A673 (cell line): ENCODE results near the gene UCN3.

Experiments used
- EZH2 ChIP-seq: fragments of 200-600 bp; sonication (generic); IDR thresholded peaks from 2 replicates; pipeline ENCODE4 v1.6.1; 2017; ENCODE audit warnings: borderline replicate concordance, low read depth, mild to moderate bottlenecking, mixed read lengths, antibody characterized with exemption, low read length; ENCODE audit not compliant: poor library complexity, severe bottlenecking
- TF ChIP-seq, protein P1 (sequence below): fragments of 300-800, 200-600 bp; sonication (generic); conservative IDR thresholded peaks from 2 replicates; pipeline ENCODE4 v1.5.1; 2017; ENCODE audit warnings: low read depth, mild to moderate bottlenecking, antibody characterized with exemption, low read length, moderate library complexity, mixed read lengths

GRCh38 chr10:5355594-5356301 is 9.0 kb upstream of the UCN3 start:
- TF ChIP-seq, protein P1, sequence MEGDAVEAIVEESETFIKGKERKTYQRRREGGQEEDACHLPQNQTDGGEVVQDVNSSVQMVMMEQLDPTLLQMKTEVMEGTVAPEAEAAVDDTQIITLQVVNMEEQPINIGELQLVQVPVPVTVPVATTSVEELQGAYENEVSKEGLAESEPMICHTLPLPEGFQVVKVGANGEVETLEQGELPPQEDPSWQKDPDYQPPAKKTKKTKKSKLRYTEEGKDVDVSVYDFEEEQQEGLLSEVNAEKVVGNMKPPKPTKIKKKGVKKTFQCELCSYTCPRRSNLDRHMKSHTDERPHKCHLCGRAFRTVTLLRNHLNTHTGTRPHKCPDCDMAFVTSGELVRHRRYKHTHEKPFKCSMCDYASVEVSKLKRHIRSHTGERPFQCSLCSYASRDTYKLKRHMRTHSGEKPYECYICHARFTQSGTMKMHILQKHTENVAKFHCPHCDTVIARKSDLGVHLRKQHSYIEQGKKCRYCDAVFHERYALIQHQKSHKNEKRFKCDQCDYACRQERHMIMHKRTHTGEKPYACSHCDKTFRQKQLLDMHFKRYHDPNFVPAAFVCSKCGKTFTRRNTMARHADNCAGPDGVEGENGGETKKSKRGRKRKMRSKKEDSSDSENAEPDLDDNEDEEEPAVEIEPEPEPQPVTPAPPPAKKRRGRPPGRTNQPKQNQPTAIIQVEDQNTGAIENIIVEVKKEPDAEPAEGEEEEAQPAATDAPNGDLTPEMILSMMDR: no peak
- TF ChIP-seq EZH2: no peak
